Epithelial cell of esophagus (primary cell): ENCODE results near the gene SLC22A17.

ENCODE experiments used
- DNase-seq: peaks from one replicate; pipeline ENCODE4 v3.0.0; 2010; ENCODE audit warnings: low read depth
- H3K4me3 ChIP-seq: 2 replicates; pipeline ENCODE4 v1.5.1; 2011; ENCODE audit warnings: mild to moderate bottlenecking, low read length, control low read depth
- TF ChIP-seq, protein P1 (sequence below): IDR thresholded peaks from 2 replicates; pipeline ENCODE4 v1.5.1; 2011; ENCODE audit warnings: low read depth, mild to moderate bottlenecking, low read length, control low read depth, inconsistent platforms; ENCODE audit not compliant: insufficient read depth; ENCODE audit errors: missing control alignments

The SLC22A17 gene

GRCh38 chr14:23347406-23348296 is 5.0 kb downstream of the SLC22A17 start:
- TF ChIP-seq, protein P1, sequence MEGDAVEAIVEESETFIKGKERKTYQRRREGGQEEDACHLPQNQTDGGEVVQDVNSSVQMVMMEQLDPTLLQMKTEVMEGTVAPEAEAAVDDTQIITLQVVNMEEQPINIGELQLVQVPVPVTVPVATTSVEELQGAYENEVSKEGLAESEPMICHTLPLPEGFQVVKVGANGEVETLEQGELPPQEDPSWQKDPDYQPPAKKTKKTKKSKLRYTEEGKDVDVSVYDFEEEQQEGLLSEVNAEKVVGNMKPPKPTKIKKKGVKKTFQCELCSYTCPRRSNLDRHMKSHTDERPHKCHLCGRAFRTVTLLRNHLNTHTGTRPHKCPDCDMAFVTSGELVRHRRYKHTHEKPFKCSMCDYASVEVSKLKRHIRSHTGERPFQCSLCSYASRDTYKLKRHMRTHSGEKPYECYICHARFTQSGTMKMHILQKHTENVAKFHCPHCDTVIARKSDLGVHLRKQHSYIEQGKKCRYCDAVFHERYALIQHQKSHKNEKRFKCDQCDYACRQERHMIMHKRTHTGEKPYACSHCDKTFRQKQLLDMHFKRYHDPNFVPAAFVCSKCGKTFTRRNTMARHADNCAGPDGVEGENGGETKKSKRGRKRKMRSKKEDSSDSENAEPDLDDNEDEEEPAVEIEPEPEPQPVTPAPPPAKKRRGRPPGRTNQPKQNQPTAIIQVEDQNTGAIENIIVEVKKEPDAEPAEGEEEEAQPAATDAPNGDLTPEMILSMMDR: no peak
- DNase-seq: no peak
- no peak overlapping the region for H3K4me3 ChIP-seq

- TF ChIP-seq, protein P1: no peak
- DNase-seq: no peak
- no peak overlapping the region for H3K4me3 ChIP-seq
Measured at GRCh38 chr14:23346693-23347405, 5.8 kb downstream of the SLC22A17 start.

- H3K4me3 ChIP-seq: no peak overlapping the region
- TF ChIP-seq, protein P1: no peak
Measured at GRCh38 chr14:23345987-23346692, 6.5 kb downstream of the SLC22A17 start.

DNA sequence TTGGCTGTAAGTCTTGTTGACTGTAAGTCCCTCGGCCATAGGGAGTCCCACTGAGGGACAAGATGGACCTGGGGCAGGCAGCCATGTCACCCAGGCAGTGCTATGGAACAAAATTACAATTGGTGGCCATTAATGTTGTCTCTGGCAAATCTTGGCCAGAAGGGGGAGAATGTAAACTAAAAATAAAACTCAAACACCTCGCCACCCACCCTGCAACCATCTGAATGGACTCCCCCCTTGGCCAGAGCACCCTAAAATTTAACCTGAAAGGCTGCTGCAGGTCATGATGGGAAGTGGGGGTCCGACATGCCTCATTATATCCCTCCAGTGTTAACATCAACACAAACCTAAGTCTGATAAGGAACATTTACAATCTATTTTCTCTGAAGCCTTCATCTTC is 8.2 kb downstream of the SLC22A17 start:
- TF ChIP-seq, protein P1: no peak
- H3K4me3 ChIP-seq: no peak overlapping the region
- DNase-seq: no peak

More at GRCh38 chr14:23345987-23346692, 6.5 kb downstream of the SLC22A17 start:
- no peak for DNase-seq

GRCh38 chr14:23339506-23340268 is 13.0 kb downstream of the SLC22A17 start:
- TF ChIP-seq, protein P1: no peak
- DNase-seq: no peak
- H3K4me3 ChIP-seq: no peak overlapping the region

- no peak overlapping the region for H3K4me3 ChIP-seq
- no peak for DNase-seq
- TF ChIP-seq, protein P1: no peak
Measured at GRCh38 chr14:23335623-23336022, 17.1 kb downstream of the SLC22A17 start.
